NCI-H1930 (cell line): ENCODE measurements around the gene SLC6A12.
"Not testable (repeated sequence)": the region's sequence is repeated elsewhere in the genome, so short reads cannot be mapped to it uniquely, and the experiment has no call there.

ENCODE experiments used
- DNase-seq, 2 experiments: peaks; one replicate each; lab custom pipeline; 2025; lab: John Stamatoyannopoulos, UW

Gene SLC6A12

DNA sequence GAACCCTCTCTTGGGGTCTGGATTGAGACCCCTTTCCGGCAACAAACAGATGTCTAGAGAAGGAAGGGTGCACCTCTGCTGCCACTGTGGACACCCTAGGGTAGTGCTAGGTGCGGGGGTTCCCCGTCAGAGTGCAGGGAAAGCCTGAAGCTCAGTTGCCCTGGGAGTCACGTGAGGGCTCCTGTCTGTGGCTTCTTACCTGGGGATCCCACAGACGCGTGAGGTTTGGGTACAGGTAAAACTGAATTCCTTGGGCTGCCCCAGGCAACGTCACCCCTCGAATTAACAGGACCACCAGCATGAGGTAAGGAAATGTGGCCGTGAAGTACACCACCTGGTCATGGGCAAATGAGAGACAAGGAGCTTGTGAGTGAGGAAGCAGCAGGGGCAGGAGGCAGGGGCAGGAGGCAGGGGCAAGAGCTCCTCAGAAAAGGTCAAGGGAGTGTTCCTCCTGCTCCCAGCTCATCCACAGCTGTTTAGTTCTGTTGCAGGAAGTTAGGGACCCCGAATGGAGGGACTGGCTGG lies 21.0 kb upstream of the SLC6A12 start:
- no peak for DNase-seq

DNA sequence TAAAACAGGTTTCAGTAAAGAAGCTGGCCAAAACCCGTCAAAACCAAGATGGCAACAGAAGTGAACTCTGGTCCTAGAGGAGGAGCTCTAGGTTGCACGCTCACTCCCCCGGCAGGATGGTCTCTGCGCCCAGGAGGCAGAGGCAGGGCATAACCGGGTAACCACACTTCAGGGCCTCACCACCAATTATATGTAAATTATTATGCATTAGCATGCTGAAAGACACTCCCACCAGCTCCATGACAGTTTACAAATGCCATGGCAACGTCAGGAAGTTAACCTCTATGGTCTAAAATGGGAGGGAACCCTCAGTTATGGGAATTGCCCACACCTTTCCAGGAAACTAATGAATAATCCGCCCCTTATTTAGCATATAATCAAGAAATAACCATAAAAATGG lies 20.1 kb upstream of the SLC6A12 start:
- DNase-seq = no peak

DNA sequence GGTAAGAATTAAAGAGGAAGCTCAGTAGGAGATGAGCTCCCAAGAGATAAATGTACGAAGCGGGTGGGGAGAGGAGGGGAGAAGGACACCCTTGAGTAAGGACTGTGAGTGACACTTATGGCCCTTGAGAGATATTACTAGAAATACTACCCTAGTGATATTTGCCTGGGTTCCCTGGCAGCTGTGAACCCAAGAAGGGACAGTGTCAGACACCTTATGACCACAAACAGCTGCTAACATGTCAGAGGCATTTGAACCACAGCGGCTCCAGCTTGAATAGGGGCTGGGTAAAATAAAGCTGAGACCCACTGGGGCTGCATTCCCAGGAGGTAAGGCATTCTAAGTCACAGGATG lies 19.6 kb upstream of the SLC6A12 start:
- DNase-seq = no peak

DNA sequence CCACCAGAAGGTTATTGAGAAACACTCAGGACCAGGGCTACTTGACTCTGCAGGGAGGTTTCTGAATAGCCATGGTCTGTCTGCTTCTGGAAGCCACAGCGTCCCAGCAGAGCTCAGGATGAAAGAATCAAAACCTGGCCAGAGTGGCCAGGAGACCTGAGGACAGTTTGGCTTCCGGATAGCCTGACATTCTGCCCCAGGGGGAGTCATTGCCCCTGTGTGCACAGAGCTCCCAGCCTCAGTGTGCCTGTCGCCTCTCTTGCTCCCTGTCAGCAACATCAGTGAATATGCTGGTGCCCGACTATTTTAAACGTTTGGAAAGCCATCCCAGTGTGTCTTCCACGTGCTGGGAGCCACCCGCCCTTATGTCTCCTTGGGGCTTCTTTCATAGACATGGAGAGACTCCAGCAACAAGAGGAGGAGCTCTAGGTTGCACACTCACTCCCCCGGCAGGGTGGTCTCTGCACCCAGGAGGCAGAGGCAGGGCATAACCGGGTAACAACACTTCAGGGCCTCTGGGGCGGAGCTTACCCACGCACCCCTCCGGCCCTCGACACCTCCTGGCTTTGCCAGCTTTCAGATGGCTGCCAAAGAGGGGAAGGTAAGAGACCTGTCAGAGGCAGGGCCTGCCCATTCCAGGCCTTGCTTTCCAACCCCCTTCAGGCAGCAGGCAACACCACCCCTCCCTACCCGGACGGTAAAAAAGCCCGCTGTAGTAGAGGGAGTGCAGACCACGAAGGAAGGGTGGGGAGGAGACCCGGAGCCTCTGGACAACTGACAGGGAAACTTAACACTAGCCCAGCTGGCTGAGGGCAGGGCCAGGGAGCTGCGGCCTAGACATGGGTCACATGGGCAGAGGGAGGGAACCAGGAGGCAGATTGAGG lies 19.0 kb upstream of the SLC6A12 start:
- DNase-seq = no peak

DNA sequence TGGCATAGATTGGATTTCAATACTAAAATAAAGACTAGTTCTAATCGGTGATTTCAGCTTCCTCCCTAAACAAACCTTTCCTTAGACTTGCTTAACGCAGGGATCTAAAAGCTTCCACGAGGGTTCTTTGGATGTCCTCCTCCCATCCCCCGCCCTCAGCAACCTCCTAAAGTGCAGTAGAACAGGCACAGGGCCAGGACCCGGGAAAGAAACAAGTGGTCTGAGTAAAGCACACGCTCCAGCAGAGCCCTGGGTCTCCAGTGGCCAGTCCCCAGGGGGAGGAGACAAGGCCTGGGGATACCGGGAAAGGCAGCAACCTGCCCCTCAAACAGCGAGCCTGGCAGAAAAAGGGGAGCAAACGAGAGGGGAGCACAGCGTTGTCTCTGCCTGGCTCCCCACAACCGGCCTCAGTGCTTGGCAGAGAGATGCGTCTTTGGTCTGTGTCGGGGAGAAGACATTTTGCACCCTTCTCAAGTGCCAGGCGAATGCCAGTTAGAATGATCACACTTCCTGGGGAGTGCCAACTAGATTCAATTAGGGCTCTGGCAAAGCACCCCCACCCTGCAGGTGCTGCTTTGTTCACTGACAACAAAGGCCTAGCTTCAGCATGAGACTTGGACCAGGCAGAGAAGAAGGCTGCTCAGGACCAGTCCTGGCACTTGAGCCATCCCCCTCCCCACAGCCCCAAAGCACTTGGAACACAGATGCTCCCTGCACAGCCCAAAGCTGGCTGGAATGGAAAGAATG lies 17.1 kb upstream of the SLC6A12 start:
- no peak for DNase-seq

DNA sequence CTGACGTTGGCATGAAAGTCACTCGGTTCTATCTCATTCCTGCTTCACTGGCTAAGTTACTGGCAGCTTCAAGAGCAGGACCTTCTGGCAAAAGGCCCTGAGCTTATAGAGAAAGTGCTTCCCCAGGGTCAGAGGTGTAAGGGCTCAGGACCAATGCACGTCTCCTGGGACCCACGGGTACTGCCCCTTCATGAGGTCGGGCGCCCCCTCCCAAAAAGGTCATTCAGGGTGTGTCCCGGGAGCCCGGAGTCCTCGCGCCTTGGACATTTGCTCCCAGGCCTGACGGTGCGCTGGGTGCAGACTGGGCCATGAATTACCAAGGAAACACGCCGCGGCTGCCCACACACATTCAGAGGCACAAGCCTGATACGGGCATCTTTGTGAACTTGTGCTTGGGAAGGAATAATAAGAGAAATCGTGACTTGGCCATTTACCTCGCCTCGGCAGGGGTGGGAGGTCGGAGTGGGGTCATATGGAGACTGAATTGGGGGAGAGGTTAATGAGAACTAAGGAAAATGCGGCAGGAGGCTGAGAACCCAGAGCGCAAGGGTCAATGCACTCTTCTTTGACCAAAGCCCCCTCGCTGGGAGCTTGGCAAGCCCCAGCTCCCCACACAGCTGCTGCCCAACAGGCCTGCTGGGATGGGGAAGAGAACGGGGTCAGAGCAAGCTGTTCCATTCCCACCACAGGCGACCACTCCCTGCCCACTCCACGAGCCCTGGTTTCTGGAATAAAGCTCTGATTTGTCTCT lies 15.7 kb upstream of the SLC6A12 start:
- DNase-seq = no peak

DNA sequence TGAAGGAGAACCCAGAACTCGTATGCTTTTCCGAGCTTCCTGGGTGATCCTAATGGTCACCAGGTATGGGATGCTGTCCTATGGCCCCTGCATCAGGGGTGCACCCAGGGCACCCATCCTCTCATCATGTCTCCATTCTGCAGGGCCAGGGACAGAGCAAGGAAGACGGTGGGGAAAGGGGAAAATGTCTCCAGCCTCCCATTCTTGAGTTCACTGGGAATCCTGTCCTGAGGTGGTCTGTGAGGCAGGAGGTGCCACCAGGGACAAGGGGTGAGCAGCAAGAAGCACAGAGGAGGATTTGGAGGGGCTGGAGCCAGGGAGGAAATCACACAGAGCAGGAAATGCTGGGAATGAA lies 14.9 kb upstream of the SLC6A12 start:
- no peak for DNase-seq

DNA sequence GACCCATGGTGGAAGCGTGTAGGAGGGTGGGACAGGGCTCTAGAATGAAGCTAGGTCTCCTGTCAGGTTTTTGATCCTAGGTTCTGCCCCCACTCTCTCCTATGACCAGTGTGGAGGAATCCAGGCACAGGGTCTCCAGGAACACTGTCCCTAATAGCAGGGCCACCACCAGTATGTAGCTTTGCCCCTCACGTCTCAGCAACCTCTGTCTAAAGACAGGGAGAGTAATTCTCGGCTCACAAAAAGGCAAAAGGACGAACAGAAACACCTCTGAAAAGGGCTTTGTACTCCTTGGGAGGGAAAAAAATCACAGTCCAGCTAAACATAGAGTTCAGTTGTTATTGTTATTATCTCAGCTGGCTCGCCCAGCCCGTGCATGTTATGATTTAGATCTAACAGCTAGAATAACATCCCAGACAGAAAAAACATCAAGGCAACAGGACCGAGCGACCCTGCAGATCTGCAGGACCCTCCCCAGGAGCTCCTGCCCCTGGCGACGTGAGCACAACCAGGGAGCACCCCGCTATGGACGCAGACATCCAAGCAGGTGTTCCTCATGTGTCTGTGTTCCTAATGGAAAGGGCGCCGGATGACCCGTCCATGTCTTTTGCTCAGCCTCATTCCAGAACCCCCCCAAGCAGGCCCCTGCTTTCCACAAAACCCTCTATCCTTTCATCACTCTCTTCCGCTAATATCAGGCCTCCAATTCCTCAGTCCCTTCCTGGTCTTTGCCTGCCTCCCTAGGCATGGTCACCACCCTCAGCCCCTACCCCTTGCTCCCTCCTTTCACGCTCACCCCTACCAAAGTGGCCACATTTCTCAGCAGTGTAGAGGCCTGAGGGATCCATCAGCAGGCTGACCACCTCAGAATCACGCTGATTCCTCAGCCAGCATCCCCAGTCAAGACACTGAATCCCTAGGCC lies 14.2 kb upstream of the SLC6A12 start:
- DNase-seq = no peak

DNA sequence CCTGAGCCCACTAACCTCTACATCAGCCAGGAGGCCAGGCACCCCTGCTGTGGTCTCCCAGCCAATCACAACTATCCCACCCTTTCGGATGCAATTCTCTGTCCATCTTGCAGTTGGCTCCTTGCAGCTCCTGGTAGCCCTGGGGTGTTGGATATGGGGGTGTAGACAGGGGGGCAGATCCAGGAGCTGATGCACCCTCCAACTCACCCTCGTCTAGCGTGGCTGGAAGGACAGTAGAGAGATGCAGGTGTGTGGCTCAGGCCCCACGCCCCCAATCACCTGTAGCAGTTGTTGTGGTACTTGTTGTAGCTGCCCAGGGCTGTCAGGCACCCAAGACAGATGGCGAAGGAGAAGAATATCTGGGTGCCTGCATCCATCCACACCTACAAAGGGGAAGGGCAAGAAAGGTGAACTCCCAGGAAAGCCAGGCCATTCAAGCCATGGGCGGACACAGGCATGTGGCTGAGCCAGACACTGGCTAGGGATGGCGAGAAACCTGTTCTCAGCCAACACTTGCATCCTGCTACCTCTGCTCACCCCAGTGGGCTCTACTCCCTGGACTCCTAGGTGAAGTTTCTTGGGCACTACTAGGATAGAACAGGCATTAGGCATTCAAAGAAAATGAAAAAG lies 13.4 kb upstream of the SLC6A12 start:
- DNase-seq = no peak

DNA sequence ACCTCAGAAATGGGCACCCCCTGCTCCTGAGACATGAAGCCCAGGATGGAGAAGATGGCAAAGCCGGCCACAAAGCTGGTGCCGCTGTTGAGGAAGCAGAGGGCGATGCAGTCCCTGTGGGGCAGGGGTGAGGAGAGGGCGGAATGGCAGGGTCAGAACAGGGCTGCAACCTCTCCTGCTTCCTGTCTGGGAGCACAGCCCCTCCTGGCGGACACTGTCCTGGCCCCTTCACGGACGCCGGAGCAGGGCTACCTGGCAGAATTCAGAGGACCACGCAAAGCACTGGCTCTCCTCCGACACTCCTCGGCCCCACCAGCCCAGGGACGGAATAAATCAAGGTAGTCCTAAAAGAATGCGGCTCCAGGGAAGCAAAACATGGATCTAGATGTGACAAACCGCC lies 12.4 kb upstream of the SLC6A12 start:
- DNase-seq = no peak

DNA sequence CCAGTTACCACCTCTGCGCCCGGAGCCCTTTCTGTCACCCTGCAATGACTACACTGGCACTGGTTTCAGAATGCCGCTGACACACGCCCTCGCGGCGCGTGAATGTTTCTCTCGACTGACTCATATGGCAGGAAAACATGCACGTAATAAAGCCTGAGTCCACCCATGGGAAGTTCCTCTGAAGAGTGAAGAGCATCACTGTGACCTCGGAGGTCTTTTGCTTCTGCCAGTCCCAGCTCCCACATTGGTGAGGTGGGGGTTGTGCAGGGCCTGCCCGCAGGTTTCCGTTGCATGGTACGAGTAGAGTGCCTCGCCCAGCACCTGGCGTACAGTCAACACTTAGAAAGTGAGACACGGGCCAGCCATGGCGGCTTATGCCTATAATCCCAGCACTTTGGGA lies 11.1 kb upstream of the SLC6A12 start:
- no peak for DNase-seq

DNA sequence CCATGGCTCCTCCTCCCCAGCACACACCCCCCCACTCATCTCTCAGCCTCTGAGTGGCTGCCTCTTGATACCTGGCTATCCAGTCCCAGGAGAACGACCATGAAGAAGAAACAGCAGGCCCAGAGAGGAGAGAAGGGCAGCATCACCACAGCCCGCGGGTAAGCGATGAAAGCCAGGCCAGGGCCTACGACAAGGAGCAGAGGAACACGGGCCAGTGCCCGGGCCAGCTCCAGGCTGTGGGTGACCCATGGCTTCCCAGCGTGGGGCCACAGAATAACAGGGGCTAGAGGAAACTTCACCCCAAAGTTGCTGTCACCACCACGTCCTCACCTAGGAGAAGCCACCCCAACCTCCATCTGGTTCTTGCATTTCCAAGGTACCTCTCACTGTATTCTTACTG lies 10.4 kb upstream of the SLC6A12 start:
- no peak for DNase-seq

DNA sequence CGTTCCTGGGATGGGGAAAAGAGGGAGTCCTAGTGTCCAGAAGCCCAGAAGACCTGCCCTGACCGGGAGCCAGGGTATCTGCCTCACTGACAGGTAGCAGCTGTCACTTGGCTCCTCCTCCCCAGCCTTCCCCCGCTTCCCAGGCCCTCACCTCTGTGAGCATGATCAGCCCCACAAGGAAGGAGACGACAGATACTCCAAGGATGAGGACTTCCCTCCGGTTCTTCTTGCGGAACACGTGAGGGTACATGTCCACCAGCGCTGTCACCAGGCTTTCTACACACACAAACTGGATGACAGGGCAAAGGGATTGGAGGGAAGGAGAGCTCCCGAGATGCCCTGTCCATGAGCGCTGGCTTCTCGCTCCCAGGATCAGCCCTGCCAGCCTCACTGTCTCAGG lies 9.9 kb upstream of the SLC6A12 start:
- DNase-seq = no peak

DNA sequence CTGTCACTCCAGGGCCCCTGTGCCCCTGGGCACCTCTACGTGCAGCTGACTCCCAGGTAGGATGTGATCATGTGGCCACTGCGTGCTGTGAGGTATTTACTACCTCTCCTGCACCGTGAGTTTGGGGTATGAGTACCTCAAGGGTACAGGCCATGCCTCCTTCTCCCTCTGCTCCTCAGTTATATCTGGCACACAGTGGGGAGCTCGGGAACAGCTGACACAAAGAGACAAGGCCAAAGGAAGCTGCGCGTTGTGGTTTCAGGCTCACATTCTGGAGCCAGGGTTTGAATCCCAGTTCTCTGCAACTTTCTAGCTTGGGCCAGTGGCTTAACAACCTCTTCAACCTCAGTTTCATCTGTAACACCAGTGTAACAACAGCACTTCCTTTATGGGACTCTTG lies 7.8 kb upstream of the SLC6A12 start:
- no peak for DNase-seq

DNA sequence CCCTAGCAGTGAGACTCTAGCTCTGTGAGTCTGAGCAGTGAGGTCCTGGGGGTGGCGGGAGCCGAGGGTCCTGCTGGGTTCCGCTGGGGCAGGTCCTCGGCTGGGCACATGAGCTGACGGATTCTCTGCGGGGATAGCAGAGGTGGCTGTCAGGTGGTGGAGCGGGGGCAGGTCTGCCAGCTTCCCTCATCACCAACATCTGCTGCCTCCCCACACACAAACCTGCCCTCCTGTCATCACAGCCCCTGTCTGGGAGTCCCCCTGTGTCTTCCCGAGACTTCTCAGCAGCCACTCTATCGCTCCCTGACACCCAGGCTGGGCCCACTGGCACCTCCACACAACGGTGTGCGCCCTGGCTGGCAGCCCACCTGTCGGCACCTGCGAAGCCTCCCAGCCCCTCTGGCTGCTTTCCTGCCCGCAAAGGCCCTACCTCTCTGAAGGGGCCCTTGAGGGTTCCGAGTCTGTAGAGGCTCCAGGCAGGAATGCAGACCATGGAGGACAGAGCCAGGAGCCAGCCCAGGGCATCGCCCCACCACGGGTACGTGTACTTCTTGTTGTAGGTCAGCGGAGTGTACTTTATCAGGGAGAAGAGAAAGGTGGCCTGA lies 7.1 kb upstream of the SLC6A12 start:
- no peak for DNase-seq

DNA sequence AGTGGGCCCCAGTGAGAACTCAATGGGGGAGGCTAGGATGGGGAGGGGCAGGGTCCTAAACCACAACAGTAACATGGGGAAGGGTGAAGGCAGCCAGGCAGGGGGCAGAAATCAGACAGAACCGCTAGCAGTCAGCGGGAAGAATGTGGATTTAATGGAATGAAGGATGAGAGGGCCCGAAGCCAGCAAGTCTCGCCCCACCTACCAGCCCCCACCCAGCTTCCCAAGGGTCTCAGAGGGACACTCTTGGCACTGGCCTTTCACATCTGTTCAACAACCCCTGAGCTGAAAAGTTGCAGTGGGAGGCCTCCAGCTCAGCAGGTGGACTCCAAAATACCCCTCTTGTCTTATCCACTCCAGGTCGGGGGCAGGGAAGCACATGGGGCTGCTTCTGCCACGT lies 6.5 kb upstream of the SLC6A12 start:
- DNase-seq = no peak

DNA sequence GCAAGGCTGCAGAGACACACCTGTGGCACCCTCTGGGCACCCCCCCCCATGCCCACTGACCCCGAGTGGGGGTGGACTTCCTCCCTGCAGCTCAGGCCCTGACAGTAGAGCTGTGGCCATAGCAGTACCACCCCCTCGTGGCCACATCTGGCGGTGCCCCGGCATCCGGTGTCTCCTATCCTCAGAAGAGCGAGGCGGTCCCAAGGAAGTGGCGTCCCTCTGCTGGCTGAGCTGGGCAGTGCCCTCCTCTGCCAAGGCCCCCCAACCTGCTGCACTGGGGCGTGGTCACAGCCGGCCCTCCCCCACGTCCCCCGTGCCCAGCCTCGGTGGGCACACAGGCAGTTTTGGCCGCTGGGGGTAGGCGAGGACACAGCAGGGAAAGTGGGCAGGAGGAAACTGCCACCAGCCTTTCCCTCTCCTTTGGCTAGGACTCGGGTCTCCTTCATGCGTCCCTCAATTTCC lies 6.0 kb upstream of the SLC6A12 start:
- peak; percentile 23 to 26 for DNase-seq

DNA sequence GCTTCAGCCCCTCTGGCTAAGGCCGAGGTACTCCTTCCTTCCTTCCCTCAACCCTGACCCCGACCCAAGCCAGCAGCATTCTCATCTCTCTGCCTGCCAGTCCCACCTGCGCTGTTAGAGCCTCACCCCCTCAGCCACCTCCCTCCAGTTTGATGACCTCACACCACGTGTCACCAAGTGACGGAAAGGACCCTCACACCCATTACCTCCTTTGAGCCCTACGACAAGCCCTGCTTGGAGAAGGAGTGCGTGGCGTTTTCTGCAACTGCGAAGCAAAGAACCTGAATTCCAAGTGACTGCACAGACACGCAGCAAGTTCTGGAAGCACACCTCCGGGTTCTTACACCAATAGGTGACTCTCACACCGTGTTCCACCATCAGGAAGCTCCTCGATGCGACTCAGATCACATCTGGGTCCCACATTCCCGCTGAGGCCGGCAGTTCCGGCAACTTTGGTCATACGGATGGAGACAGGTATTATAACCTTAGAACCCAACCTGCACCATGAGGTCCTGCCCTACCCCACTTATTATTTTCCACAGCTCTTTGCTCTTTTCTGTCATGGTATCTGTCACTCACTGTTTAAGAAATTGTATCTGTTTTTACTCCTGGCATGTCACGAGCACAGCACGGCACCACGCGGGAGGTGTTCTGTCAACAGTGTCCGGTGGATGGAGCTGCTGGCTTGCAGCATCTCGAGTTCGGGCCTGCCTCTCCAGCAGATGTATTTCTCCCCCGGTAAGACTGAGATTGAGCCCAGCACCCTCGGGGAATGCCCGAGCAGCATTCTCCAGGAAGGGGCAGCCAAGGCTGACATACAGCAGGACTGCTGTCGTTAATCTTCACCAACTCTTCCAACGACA lies 5.0 kb upstream of the SLC6A12 start:
- no peak for DNase-seq

DNA sequence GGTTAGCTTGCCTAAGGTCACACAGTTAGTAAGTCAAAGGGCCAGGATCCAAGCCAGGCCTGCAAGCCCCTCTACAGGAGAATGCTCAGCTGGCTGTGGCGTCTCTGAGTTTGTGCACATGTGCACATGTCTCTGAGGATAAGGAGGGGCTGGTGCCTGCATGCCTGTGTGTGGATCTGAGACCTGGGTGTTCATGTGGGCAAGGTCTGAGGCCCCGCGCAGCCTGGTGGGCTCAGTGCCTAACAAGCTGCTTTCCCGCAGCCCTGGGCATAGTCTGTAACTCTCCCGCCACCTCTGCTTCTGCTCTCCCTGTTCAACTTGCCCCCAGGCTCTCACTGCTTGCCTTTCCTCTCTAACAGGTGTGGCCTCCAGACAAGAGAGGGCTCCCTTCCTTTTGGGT lies 4.3 kb upstream of the SLC6A12 start:
- DNase-seq = no peak

DNA sequence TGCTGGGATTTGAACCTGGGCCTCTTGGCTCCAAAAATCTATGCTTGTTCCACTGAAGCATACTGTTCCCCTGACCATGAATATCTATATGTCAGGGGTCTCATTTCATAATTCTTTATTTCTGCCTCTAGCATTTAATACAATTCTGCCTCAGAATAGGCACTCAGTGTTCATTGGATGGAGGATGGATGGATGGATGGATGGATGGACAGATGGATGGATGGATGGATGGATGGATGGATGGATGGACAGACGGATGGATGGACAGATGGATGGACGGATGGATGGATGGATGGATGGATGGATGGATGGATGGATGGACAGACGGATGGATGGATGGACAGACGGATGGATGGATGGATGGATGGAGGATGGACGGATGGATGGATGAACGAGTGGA lies 3.1 kb upstream of the SLC6A12 start:
- not testable (repeated sequence) for DNase-seq
